HPDE6-E6E7 (cell line): ENCODE measurements around the gene ZFPM1.
A peak's percentile ranks its signal among the peaks of the same experiment; 100 is the strongest.

ENCODE experiments used
- DNase-seq: peaks from one replicate; pipeline ENCODE4 v3.0.0; 2011; ENCODE audit warnings: missing footprints; ENCODE audit errors: extremely low spot score

ZFPM1 gene

DNA sequence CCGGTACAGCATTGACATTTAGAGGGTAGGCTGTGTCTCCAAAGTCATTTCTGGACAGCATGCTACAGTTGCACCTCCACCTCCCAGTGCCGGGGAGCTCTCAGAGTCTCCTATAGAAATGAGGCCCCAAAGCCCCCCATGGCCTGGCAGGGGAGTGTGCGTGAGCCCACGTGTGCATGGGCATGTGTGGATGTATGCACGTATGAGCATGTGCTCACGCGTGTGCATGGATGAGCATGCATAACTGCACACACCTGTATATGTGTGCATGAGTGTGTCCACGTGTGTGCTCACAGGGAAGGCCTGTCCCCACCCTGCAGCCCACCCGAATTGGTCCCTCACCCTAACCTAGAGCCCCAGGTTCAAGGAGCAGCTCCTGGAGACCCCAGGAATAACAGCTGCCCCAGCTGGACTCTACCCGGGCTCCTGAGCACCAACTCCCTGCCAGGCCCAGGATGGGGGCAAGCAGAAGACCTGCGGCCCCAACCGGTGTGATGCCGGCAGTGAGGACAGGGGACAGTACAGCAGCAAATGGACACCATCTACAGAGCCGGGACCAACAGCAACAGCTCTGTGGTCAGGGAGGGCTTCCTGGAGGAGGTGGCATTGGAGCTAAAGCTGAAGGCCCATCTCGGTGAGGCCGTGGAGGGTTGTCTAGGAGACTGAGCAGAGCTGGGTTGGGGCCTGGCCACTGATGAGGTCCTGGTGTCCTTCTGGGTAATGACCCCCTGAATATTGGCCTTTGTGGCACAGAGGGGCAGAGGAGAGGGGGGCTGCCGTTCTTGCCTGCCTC is 35.2 kb upstream of the ZFPM1 start:
- DNase-seq, result no peak

DNA sequence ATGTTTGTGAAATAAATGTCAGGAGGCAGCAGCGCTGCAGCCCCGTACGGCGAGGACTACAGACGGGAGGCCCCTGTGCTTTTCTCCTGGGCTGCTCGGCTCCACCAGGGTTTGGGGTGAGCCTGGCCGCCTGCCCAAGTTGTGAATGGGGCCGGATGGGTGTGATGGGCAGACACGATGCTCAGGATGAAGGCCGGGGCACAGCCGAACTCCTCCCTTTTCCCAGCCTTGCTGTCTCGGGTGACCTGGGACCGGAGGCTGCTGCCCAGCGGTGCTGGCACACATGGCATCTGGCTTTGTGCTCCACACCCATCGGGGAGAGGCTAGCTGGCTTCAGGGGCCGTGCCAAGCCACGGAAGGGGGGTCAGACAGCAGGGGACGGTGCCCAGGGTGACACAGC is 34.2 kb upstream of the ZFPM1 start:
- no peak for DNase-seq

DNA sequence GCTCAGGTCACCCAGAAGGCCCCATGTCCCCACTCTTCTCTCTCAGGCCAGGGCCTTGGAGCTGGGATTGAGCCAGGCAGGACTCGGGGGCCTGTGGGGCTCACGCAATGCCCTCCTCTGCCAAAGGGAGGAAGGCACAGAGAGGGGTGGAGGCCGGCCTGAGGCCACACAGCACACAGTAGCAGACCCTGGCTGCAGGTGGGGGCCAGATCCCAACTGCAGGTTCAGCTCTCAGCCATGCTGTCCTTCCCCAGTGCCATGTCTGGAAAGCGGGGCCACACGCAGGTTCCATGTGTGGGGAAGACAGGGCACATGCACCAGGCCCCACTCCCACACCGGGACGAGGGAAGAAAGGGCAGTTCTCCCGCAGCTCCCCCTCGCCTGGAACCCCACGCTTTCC is 33.3 kb upstream of the ZFPM1 start:
- no peak for DNase-seq

DNA sequence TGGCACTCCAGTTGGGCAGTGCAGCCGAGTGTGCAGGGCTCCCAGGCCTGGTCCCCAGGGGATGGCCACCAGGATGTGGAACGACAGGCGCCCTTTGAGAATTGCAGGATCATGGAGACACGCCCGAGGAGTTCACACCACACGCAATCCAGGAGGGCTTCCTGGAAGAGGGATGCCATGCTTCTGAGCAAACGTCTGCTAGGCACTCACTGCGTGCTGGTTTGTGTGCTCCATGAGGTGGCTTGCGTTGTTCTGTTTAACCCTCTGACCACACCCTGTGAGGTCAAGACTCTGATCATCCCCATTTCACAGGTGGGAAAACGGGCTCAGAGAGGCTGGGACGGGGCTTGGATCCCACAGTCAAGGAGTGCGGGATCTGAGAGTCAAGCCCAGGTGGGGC is 32.6 kb upstream of the ZFPM1 start:
- DNase-seq, result no peak

DNA sequence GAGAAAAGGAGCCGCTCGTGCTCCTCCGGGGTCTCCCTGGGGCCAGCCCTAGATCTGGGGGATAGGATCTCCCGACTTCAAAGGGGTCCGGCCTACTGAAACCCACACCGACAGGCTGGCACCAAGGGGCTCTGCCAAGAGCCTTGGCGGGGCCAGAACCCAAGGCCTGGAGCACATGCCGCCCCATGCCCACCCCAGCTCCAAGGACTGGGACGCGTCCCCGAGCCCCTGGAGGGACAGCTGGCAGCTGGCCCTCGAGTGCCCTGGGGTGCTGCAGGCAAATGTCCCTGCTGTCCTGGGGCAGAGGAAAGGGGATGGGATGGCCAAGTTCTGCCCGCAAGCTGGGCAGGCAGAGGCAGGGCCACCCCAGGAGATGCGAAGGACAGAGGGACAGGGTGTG is 31.8 kb upstream of the ZFPM1 start:
- no peak for DNase-seq

DNA sequence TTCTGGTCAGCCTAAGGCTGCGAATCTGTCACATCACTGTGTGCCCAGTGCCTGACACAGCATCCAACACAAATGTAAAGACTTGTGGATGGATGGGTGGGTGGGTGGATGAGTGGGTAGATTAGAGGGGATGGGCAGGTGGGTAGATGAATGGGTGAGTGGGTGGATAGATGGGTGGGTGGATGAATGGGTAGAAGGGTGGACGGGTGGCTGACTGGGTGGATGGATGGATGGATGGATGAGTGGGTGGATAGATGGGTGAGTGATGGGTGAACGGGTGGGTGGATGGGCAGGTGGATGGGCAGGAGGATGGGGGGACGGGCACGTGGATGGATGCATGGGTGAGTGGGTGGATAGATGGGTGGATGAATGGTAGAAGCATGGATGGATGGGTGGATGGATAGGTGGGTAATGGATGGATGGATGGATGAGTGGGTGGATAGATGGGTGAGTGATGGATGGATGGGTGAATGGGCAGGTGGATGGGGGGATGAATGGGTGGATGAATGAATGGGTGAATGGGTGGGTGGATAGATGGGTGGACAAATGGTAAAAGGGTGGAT is 31.1 kb upstream of the ZFPM1 start:
- DNase-seq, result no peak

DNA sequence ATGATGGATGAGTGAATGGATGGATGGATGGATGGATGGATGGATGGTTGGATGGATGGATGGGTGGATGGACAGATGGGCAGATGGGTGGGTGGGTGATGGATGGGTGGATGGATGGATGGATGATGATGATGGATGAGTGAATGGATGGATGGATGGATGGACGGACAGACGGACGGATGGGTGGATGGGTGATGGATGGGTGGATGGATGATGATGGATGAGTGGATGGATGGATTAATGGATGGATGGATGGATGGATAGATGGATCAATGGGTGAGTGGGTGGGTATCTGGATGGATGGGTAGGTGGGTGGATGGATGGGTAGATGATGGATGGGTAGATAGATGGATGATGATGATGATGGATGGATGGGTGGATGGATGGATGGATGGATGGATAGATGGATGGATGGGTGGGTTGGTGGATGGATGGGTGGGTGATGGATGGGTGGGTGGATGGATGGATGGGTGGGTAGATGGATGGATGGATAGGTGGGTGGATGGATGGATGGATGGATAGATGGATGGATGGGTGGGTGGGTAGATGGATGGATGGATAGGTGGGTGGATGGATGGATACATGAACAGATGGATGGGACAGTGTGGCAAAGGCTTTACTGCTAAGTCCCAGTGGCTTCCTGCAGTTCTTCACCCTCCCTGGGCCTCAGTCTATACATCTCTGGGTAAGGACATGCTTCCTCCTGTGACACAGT is 30.2 kb upstream of the ZFPM1 start:
- DNase-seq, result no peak

DNA sequence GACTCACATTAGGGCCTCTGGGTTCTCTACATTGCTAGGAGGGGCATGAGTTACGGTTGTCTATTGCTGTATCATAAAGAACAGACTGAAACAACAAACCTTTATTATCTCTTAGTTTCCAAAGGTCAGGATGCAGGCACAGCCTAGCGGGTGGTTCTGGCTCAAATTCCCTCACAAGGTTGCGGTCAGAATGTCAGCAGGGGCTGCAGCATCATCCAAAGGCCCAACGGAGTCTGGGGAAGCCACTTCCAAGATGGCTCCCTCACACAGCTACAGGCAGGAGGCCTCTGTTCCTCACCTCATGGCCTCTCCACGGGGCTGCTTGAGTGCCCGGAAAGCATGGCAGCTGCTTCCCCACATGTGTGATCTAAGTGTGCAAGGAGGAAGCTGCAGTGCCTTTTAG is 29.6 kb upstream of the ZFPM1 start:
- no peak for DNase-seq

DNA sequence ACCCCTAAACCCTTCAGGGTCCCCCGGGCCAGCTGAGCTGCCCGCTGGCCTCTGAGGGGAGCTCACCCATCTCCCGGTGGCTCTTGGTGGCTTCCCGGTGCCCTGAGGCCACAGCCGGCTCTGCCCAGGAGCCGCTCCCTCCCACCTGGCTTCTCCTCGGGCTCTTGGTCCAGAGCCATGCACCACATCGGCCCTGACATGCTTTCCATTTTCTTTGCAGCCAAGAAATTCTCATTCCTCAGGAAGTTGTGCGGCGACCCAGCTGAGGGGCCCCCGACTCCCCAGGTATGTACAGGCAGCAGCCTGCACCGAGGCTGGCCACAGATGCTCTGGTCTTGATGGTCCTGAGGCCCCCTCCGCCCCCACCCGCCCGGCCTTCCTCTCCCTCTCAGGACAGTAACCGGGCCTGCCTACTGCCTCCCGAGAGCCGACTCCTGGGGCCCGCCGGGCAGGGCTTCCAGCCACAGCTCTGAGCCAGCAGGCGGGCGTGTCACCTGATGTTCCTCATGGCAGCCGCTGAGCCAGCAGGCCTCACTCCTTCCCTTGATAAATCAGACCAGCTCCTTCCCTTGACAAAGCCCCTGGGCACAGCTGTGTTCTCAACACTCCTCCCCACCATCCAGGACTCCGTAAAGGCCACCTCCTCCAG is 28.4 kb upstream of the ZFPM1 start:
- DNase-seq, result peak; percentile 37

DNA sequence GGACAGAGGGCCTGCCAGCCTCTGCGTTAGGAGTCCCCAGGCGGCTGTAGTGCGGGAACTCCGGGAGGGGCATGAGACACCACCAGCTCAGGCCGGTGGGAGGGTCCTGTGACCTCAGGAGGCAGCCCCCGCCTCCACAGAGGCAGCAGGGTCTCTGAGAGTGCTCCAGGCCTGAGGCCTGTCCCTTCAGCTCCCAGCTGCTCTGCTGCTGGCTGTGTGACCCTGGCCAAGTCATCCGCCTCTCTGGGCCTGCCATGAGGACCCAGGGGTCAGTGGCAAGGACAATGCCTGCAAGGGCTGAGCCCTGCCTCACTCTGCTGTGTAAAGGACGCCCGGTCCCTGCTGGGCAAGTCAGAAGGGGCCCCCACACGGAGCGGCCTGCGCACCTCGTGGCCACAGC is 27.1 kb upstream of the ZFPM1 start:
- DNase-seq, result no peak

DNA sequence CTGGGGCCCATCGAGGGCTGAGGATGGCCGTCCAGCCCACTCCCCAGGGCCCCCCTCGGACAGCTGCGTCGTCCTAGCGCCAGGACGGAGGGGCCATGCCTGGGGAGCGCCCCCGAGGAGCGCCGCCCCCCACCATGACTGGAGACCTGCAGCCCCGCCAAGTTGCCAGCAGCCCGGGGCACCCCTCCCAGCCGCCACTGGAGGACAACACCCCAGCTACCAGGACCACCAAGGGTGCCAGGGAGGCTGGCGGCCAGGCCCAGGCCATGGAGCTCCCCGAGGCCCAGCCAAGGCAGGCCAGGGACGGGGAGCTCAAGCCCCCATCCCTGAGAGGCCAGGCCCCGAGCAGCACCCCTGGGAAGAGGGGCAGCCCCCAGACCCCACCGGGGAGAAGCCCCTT is 25.7 kb upstream of the ZFPM1 start:
- DNase-seq, result no peak

DNA sequence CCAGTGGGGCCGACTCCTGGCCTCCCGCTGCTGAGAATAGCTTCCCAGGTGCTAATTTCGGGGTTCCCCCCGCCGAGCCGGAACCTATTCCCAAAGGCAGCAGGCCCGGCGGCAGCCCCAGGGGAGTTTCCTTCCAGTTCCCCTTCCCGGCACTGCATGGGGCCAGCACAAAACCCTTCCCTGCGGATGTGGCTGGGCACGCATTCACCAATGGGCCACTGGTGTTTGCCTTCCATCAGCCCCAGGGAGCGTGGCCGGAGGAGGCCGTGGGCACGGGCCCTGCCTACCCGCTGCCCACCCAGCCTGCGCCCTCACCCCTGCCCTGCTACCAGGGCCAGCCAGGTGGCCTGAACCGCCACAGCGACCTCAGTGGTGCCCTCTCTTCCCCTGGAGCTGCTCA is 24.9 kb upstream of the ZFPM1 start:
- no peak for DNase-seq

DNA sequence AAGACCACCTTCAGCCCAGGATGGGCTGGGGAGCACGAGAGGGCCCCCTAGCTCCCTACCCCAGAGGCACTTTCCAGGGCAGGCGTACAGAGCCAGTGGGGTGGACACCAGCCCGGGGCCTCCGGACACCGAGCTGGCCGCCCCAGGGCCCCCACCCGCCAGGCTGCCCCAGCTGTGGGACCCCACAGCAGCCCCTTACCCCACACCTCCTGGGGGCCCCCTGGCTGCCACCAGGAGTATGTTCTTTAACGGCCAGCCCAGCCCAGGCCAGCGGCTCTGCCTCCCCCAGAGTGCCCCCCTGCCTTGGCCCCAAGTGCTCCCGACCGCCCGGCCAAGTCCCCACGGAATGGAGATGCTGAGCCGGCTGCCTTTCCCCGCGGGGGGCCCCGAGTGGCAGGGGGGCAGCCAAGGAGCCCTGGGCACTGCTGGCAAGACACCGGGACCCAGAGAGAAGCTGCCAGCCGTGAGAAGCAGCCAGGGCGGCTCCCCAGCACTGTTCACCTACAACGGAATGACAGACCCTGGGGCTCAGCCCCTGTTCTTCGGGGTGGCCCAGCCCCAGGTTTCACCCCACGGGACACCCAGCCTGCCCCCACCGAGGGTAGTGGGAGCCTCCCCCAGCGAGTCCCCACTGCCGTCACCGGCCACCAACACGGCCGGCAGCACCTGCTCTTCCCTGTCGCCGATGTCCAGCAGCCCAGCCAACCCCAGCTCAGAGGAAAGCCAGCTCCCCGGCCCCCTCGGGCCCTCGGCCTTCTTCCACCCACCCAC is 24.3 kb upstream of the ZFPM1 start:
- DNase-seq, result no peak

DNA sequence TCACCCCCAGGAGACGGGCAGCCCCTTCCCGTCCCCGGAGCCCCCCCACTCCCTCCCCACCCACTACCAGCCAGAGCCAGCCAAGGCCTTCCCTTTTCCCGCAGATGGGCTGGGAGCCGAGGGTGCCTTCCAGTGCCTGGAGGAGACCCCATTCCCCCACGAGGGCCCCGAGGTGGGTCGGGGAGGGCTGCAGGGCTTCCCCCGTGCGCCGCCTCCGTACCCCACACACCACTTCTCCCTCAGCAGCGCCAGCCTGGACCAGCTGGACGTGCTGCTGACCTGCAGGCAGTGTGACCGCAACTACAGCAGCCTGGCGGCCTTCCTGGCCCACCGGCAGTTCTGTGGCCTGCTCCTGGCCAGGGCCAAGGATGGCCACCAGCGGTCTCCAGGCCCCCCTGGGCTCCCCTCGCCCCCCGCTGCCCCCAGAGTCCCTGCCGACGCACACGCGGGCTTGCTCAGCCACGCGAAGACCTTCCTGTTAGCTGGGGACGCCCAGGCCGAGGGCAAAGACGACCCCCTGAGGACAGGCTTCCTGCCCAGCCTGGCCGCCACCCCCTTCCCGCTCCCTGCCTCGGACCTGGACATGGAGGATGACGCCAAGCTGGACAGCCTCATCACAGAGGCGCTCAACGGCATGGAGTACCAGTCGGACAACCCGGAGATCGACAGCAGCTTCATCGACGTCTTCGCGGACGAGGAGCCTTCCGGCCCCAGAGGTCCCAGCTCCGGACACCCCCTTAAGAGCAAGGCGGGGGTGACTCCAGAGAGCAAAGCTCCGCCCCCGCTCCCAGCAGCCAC is 23.5 kb upstream of the ZFPM1 start:
- no peak for DNase-seq

DNA sequence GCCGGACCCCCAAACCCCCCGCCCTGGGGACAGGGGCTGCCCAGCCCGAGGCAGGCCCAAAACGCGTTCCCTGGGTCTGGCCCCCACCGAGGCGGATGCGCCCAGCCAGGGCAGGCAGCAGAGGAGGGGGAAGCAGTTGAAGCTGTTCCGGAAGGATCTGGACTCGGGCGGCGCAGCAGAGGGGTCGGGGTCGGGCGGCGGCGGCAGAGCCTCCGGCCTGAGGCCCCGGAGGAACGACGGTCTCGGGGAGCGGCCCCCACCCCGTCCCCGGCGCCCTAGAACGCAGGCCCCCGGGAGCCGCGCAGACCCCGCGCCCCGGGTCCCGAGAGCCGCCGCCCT is 22.9 kb upstream of the ZFPM1 start:
- no peak for DNase-seq

DNA sequence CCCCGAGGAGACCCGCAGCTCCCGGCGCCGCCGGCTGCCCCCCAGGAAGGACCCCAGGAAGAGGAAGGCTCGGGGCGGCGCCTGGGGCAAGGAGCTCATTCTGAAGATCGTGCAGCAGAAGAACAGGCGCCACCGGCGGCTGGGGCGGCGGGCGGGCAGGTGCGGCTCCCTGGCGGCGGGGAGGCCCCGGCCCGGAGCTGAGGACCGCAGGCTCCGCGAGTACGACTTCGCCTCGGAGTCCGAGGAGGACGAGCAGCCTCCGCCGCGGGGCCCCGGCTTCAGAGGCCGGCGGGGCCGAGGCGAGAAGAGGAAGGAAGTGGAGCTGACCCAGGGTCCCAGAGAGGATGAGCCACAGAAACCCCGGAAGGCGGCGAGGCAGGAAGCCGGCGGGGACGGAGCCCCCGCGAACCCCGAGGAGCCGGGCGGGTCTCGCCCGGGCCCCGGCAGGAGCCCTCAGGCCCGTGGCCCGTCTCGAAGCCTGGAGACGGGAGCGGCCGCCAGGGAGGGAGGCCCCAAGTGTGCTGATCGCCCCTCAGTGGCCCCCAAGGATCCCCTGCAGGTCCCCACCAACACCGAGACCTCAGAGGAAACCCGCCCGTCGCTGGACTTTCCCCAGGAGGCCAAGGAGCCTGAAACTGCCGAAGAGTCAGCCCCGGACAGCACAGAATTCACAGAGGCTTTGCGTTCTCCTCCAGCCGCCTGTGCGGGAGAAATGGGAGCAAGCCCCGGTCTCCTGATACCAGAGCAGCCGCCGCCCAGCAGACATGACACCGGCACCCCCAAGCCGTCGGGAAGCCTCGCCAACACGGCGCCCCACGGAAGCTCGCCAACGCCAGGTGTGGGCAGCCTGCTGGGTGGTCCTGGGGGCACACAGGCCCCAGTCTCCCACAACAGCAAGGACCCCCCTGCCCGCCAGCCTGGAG is 22.3 kb upstream of the ZFPM1 start:
- no peak for DNase-seq

DNA sequence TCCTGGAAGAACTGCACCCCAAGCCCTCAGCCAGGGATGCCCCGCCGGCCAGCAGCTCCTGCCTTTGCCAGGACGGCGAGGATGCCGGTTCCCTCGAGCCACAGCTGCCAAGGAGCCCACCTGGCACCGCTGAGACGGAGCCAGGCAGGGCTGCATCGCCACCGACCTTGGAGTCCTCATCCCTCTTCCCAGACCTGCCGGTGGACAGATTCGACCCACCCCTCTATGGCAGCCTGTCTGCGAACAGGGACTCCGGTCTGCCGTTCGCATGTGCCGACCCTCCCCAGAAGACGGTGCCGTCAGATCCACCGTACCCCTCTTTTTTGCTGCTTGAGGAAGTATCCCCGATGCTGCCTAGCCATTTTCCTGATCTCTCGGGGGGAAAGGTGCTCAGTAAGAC is 21.4 kb upstream of the ZFPM1 start:
- DNase-seq, result no peak

DNA sequence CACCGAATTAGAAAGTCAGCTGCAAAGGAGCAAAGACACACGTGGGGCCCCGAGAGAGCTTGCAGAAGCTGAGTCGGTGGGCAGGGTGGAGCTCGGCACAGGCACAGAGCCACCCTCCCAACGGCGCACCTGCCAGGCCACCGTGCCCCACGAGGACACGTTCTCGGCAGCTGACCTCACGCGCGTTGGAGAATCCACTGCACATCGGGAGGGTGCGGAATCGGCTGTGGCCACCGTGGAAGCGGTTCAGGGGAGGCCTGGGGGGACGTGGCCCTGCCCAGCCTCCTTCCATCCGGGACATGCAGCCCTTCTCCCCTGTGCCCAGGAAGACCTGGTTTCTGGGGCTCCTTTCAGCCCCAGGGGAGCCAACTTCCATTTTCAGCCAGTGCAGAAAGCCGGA is 20.9 kb upstream of the ZFPM1 start:
- no peak for DNase-seq

DNA sequence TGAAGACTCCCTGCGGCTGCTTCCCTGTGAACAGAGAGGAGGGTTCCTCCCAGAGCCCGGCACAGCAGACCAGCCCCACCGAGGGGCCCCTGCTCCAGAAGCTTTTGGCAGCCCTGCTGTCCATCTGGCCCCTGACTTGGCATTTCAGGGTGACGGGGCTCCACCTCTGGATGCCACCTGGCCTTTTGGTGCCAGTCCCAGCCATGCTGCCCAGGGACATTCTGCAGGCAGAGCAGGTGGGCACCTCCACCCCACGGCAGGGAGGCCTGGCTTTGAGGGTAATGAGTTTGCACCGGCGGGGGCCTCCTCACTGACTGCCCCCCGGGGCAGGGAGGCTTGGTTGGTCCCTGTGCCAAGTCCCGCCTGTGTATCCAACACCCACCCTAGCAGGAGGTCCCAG is 20.3 kb upstream of the ZFPM1 start:
- no peak for DNase-seq
